CD14-positive monocyte (primary cell): ENCODE measurements around the gene SEPTIN5. TPM values are rescaled to one million over a fixed set of nuclear protein-coding genes. Genes with fewer than 3 reads are reported as not detected.

Source experiments
- DNase-seq, 3 donors: peaks; one replicate each; pipeline ENCODE4 v3.0.0-alpha.2; 2011 to 2022
- H2AFZ ChIP-seq: 2 replicates; pipeline ENCODE4 v1.6.0; 2012; ENCODE audit warnings: mild to moderate bottlenecking, low read depth, low read length, inconsistent platforms; ENCODE audit not compliant: insufficient read depth, poor library complexity, severe bottlenecking
- H3K27ac ChIP-seq, 2 donors: 1 replicate in 1 of 2; 2 replicates in 1 of 2; pipeline ENCODE4 v1.5.1; 2012 to 2013; ENCODE audit warnings: low read length in 2 of 2, control low read depth in 1 of 2, inconsistent platforms in 1 of 2, low read depth in 1 of 2, mild to moderate bottlenecking in 1 of 2
- H3K27me3 ChIP-seq, 2 donors: one replicate each; pipeline versions ENCODE4 v1.6.0 to v1.6.1; 2011 to 2013; ENCODE audit warnings: low read length in 2 of 2; ENCODE audit not compliant: control insufficient read depth in 2 of 2, insufficient read depth in 2 of 2
- H3K36me3 ChIP-seq, 2 donors: replicated peaks in 1 of 2; 1 replicate in 1 of 2; 2 replicates in 1 of 2; pipeline versions ENCODE4 v1.5.1 to v1.6.1; 2012 to 2013; ENCODE audit warnings: low read length in 2 of 2, control low read depth in 1 of 2, inconsistent platforms in 1 of 2, mild to moderate bottlenecking in 1 of 2; ENCODE audit not compliant: insufficient read depth in 2 of 2, control insufficient read depth in 1 of 2
- H3K4me1 ChIP-seq, 2 donors: 1 replicate in 1 of 2; 2 replicates in 1 of 2; pipeline versions ENCODE4 v1.5.1 to v1.6.1; 2012 to 2013; ENCODE audit warnings: low read length in 2 of 2, control low read depth in 1 of 2, inconsistent platforms in 1 of 2, mild to moderate bottlenecking in 1 of 2, moderate library complexity in 1 of 2; ENCODE audit not compliant: insufficient read depth in 2 of 2, control insufficient read depth in 1 of 2
- H3K4me2 ChIP-seq: replicated peaks from 2 replicates; pipeline ENCODE3; 2012; ENCODE audit warnings: low read length, moderate library complexity, mild to moderate bottlenecking; ENCODE audit not compliant: poor library complexity, severe bottlenecking; ENCODE audit errors: extremely low read depth
- H3K4me3 ChIP-seq, 3 experiments: fragments of 200-600 bp in 1 of 3; sonication (generic) in 1 of 3; replicated peaks in 1 of 3; 1 replicate in 2 of 3; 2 replicates in 1 of 3; pipeline ENCODE4 v1.5.1; 2011 to 2013; ENCODE audit warnings: low read length in 3 of 3, mild to moderate bottlenecking in 3 of 3, control low read depth in 2 of 3, low read depth in 2 of 3, inconsistent platforms in 1 of 3, moderate library complexity in 1 of 3
- H3K79me2 ChIP-seq: 2 replicates; pipeline ENCODE4 v1.6.0; 2012; ENCODE audit warnings: mild to moderate bottlenecking, control low read depth, inconsistent platforms, low read length, moderate library complexity; ENCODE audit not compliant: insufficient read depth
- H3K9ac ChIP-seq: 2 replicates; pipeline ENCODE4 v1.6.0; 2017; ENCODE audit warnings: low read length, mild to moderate bottlenecking; ENCODE audit not compliant: insufficient read depth, poor library complexity, severe bottlenecking
- H3K9me3 ChIP-seq, 2 donors: replicated peaks in 1 of 2; 1 replicate in 1 of 2; 2 replicates in 1 of 2; pipeline versions ENCODE4 v1.5.1 to v1.6.1; 2012 to 2013; ENCODE audit warnings: low read length in 2 of 2, control low read depth in 1 of 2; ENCODE audit not compliant: control insufficient read depth in 1 of 2, insufficient read depth in 1 of 2
- H4K20me1 ChIP-seq: 2 replicates; pipeline ENCODE4 v1.6.0; 2012; ENCODE audit warnings: mild to moderate bottlenecking, low read length, control low read depth, moderate library complexity; ENCODE audit not compliant: insufficient read depth
- H3K27ac Mint-ChIP-seq, 7 donors: one replicate each; pipeline ENCODE4 v1.8.0; 2020; ENCODE audit warnings: mild to moderate bottlenecking in 7 of 7, mixed read lengths in 7 of 7, moderate library complexity in 6 of 7, inconsistent platforms in 2 of 7
- H3K27me3 Mint-ChIP-seq, 3 donors: one replicate each; pipeline ENCODE4 v1.8.0; 2021 to 2022; ENCODE audit warnings: low read depth in 3 of 3, mild to moderate bottlenecking in 3 of 3, mixed read lengths in 3 of 3, moderate library complexity in 3 of 3, inconsistent platforms in 1 of 3
- H3K36me3 Mint-ChIP-seq, 2 donors: one replicate each; pipeline ENCODE4 v1.8.0; 2020; ENCODE audit warnings: mixed read lengths in 2 of 2, inconsistent platforms in 1 of 2, mild to moderate bottlenecking in 1 of 2
- H3K4me1 Mint-ChIP-seq: one replicate; pipeline ENCODE4 v1.8.0; 2020; ENCODE audit warnings: mild to moderate bottlenecking, mixed read lengths
- H3K4me3 Mint-ChIP-seq, 2 donors: one replicate each; pipeline ENCODE4 v1.8.0; 2020; ENCODE audit warnings: mild to moderate bottlenecking in 2 of 2, mixed read lengths in 2 of 2, moderate library complexity in 1 of 2
- H3K9me3 Mint-ChIP-seq, 7 donors: one replicate each; pipeline ENCODE4 v1.8.0; 2020 to 2022; ENCODE audit warnings: mixed read lengths in 7 of 7, mild to moderate bottlenecking in 6 of 7, moderate library complexity in 6 of 7, inconsistent platforms in 2 of 7
- CTCF ChIP-seq: fragments of 200-600 bp; IDR thresholded peaks from one replicate; pipeline ENCODE4 v1.8.0; 2022; ENCODE audit warnings: antibody characterized with exemption, mild to moderate bottlenecking
- WGBS: methylation state at CpG from one replicate; pipeline ENCODE4 v1.1.5; 2013; ENCODE audit warnings: missing lambda C conversion rate; ENCODE audit not compliant: insufficient coverage; 5-methylcytosine and 5-hydroxymethylcytosine counted together
- intact Hi-C, 2 donors: fragments of 100-400 bp; cut with micrococcal nuclease; formaldehyde crosslinking; loops; one replicate each; pipeline versions ENCODE4 v1.15.0 to v1.15.1; 2023
- polyA plus RNA-seq, 3 donors: library from polyadenylated mRNA; depleted of rRNA in 1 of 3; unstranded in 2 of 3; stranded (reverse) in 1 of 3; fragments of 300-500 nt in 2 of 3; fragments of >200 nt in 1 of 3; fragmentation: Illumina TruSeq in 2 of 3; gene quantifications; 1 replicate in 2 of 3; 2 replicates in 1 of 3; pipeline ENCODE4 v1.2.3, GENCODE V29; 2012 to 2021

SEPTIN5 gene
- polyA plus RNA-seq, 3 donors: 0.50 to 0.64 TPM; not detected in 1

- Histone ChIP-seq H4K20me1 (no peaks in the 10 kb centered on the region), H3K79me2 (no peaks in the 10 kb centered on the region), H3K36me3 (no peaks in the 10 kb centered on the region), H2AFZ (no peak overlapping the region), H3K9ac (no peak overlapping the region), H3K4me1 (no peaks in the 10 kb centered on the region), H3K27me3 (peaks cover 0 to 2% of the 10 kb centered on the region in 2 donors), H3K27ac (no peak overlapping the region), H3K9me3 (no peaks in the 10 kb centered on the region), H3K4me3 (no peak overlapping the region), H3K4me2 (no peak overlapping the region)
- DNase-seq: no peak
- Mint-ChIP-seq H3K36me3 (no peaks in the 10 kb centered on the region), H3K4me1 (no peaks in the 10 kb centered on the region), H3K9me3 (peaks cover 0 to 1% (median 0%) of the 10 kb centered on the region in 7 donors), H3K4me3 (no peak overlapping the region), H3K27me3 (peaks cover 4 to 14% (median 7%) of the 10 kb centered on the region in 3 donors), H3K27ac (no peak overlapping the region)
- 90% methylated on average over 24 of the region's 24 CpGs for WGBS
- intact Hi-C loops: no loop called here
- TF ChIP-seq CTCF: no peak
Observed at GRCh38 chr22:19745155-19746101, 31.1 kb downstream of the SEPTIN5 start.

- 94% methylated on average over 13 of the region's 13 CpGs for WGBS
- no peaks in the 10 kb centered on the region for H4K20me1 ChIP-seq
- no peak overlapping the region for H3K27ac ChIP-seq
- no peak overlapping the region for H3K4me3 Mint-ChIP-seq
- H3K4me1 ChIP-seq: no peaks in the 10 kb centered on the region
- H3K9me3 ChIP-seq: no peaks in the 10 kb centered on the region
- no peaks in the 10 kb centered on the region for H3K4me1 Mint-ChIP-seq
- H3K9me3 Mint-ChIP-seq: peaks cover 0 to 1% (median 0%) of the 10 kb centered on the region in 7 donors
- no peaks in the 10 kb centered on the region for H3K36me3 ChIP-seq
- intact Hi-C loops: no loop called here
- H3K27ac Mint-ChIP-seq: no peak overlapping the region
- no peak overlapping the region for H3K4me3 ChIP-seq
- peaks cover 4 to 24% (median 7%) of the 10 kb centered on the region in 3 donors for H3K27me3 Mint-ChIP-seq
- no peak overlapping the region for H2AFZ ChIP-seq
- no peak overlapping the region for H3K4me2 ChIP-seq
- peaks cover 0 to 6% of the 10 kb centered on the region in 2 donors for H3K27me3 ChIP-seq
- no peak for TF ChIP-seq CTCF
- no peaks in the 10 kb centered on the region for H3K36me3 Mint-ChIP-seq
- H3K9ac ChIP-seq: no peak overlapping the region
- no peaks in the 10 kb centered on the region for H3K79me2 ChIP-seq
- DNase-seq: no peak
Observed at GRCh38 chr22:19746726-19747125, 32.4 kb downstream of the SEPTIN5 start.
